ENCODE results near the gene SBF2.
"Not testable (repeated sequence)": the region's sequence is repeated elsewhere in the genome, so short reads cannot be mapped to it uniquely, and the experiment has no call there.

SBF2 gene

GRCh38 chr11:10075141-10075540 lies 218.9 kb downstream of the SBF2 start:
- DNase-seq, result no peak

GRCh38 chr11:10072841-10073240 lies 221.2 kb downstream of the SBF2 start:
- no peak for DNase-seq

GRCh38 chr11:10072142-10072541 lies 221.9 kb downstream of the SBF2 start:
- DNase-seq, result no peak

- DNase-seq, result no peak
Observed at GRCh38 chr11:10067629-10068300, 226.3 kb downstream of the SBF2 start.

- DNase-seq, result no peak
Observed at GRCh38 chr11:10066441-10066840, 227.6 kb downstream of the SBF2 start.

- no peak for DNase-seq
Observed at GRCh38 chr11:10064828-10065227, 229.2 kb downstream of the SBF2 start.

GRCh38 chr11:10058356-10058755 lies 235.7 kb downstream of the SBF2 start:
- no peak for DNase-seq

- DNase-seq, result no peak
Observed at GRCh38 chr11:10051868-10052586, 242.0 kb downstream of the SBF2 start.

- no peak for DNase-seq
Observed at GRCh38 chr11:10050561-10050960, 243.5 kb downstream of the SBF2 start.

GRCh38 chr11:10049756-10050155 lies 244.3 kb downstream of the SBF2 start:
- no peak for DNase-seq

GRCh38 chr11:10048350-10048749 lies 245.7 kb downstream of the SBF2 start:
- no peak for DNase-seq

GRCh38 chr11:10044618-10045017 lies 249.4 kb downstream of the SBF2 start:
- no peak for DNase-seq

- DNase-seq, result no peak
Observed at GRCh38 chr11:10042699-10043098, 251.3 kb downstream of the SBF2 start.

GRCh38 chr11:10041748-10042446 lies 252.1 kb downstream of the SBF2 start:
- no peak for DNase-seq

- DNase-seq, result no peak
Observed at GRCh38 chr11:10041332-10041731, 252.7 kb downstream of the SBF2 start.

- DNase-seq, result no peak
Observed at GRCh38 chr11:10038521-10039302, 255.3 kb downstream of the SBF2 start.

GRCh38 chr11:10035932-10036331 lies 258.1 kb downstream of the SBF2 start:
- not testable (repeated sequence) for DNase-seq

GRCh38 chr11:10032935-10033334 lies 261.1 kb downstream of the SBF2 start:
- no peak for DNase-seq

GRCh38 chr11:10030122-10030490 lies 263.9 kb downstream of the SBF2 start:
- DNase-seq, result no peak

- no peak for DNase-seq
Observed at GRCh38 chr11:10029386-10030121, 264.5 kb downstream of the SBF2 start.

- DNase-seq, result no peak
Observed at GRCh38 chr11:10026514-10026913, 267.5 kb downstream of the SBF2 start.

Measured in nucleus accumbens (tissue), 56 donors.